Erythroblast (primary cell): ENCODE data around the gene SKI.

ENCODE experiments used
- GATA1 ChIP-seq: IDR thresholded peaks from 2 replicates; pipeline ENCODE4 v1.6.1; 2011; ENCODE audit warnings: low read depth, mild to moderate bottlenecking, control low read depth, low read length, moderate library complexity
- POLR2A ChIP-seq: IDR thresholded peaks from 2 replicates; pipeline ENCODE4 v1.6.1; 2011; ENCODE audit warnings: mild to moderate bottlenecking, low read length

- TF ChIP-seq POLR2A (no peak), GATA1 (no peak)
Measured at GRCh38 chr1:2287649-2288048, 59.5 kb downstream of the SKI start.
